HFFc6 (cell line): ENCODE results near the gene SH3PXD2A. TPM values are rescaled to one million over a fixed set of nuclear protein-coding genes. Genes with fewer than 3 reads are reported as not detected.

Experiments used
- DNase-seq: peaks from one replicate; pipeline ENCODE4 v3.0.0-alpha.2; 2018
- H3K27ac Mint-ChIP-seq: 2 replicates; pipeline ENCODE4 v1.8.0; 2020; ENCODE audit warnings: mild to moderate bottlenecking, mixed read lengths
- H3K27me3 Mint-ChIP-seq: 2 replicates; pipeline ENCODE4 v1.8.0; 2021; ENCODE audit warnings: mild to moderate bottlenecking, moderate library complexity, mixed read lengths; ENCODE audit not compliant: insufficient read depth
- H3K36me3 Mint-ChIP-seq: 2 replicates; pipeline ENCODE4 v1.8.0; 2021; ENCODE audit warnings: low read depth, mixed read lengths
- H3K4me1 Mint-ChIP-seq: 2 replicates; pipeline ENCODE4 v1.8.0; 2020; ENCODE audit warnings: low read depth, mixed read lengths
- H3K4me3 Mint-ChIP-seq: 2 replicates; pipeline ENCODE4 v1.8.0; 2020; ENCODE audit warnings: mild to moderate bottlenecking, moderate library complexity, mixed read lengths
- H3K9me3 Mint-ChIP-seq: 2 replicates; pipeline ENCODE4 v1.8.0; 2020; ENCODE audit warnings: mild to moderate bottlenecking, mixed read lengths
- total RNA-seq, 6 experiments: library from RNA; stranded (reverse); fragmentation: NEBNext Ultra II Directional; extraction: Animal tissue kit (Norgen Biotek cat#: 25700); gene quantifications; 2 replicates in 1 of 6; 3 replicates in 5 of 6; pipeline ENCODE4 v1.2.3, GENCODE V29; 2021
- TF ChIP-seq, protein P1 (sequence below): fragments of 200-600 bp; sonication (generic); IDR thresholded peaks from 2 replicates; pipeline ENCODE4 v1.5.0; 2021; ENCODE audit warnings: antibody characterized with exemption, mild to moderate bottlenecking

Gene SH3PXD2A
- total RNA-seq, 6 experiments from 2014 or later = 75.5 to 113 (median 81.1) TPM

GRCh38 chr10:103668351-103669242 lies 186.8 kb downstream of the SH3PXD2A start:
- peak; percentile 79 for DNase-seq
- H3K36me3 Mint-ChIP-seq = peaks cover 15% of the 10 kb centered on the region
- peak overlapping the region; percentile 99 for H3K27ac Mint-ChIP-seq
- TF ChIP-seq, protein P1, sequence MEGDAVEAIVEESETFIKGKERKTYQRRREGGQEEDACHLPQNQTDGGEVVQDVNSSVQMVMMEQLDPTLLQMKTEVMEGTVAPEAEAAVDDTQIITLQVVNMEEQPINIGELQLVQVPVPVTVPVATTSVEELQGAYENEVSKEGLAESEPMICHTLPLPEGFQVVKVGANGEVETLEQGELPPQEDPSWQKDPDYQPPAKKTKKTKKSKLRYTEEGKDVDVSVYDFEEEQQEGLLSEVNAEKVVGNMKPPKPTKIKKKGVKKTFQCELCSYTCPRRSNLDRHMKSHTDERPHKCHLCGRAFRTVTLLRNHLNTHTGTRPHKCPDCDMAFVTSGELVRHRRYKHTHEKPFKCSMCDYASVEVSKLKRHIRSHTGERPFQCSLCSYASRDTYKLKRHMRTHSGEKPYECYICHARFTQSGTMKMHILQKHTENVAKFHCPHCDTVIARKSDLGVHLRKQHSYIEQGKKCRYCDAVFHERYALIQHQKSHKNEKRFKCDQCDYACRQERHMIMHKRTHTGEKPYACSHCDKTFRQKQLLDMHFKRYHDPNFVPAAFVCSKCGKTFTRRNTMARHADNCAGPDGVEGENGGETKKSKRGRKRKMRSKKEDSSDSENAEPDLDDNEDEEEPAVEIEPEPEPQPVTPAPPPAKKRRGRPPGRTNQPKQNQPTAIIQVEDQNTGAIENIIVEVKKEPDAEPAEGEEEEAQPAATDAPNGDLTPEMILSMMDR = no peak
- H3K9me3 Mint-ChIP-seq = no peaks in the 10 kb centered on the region
- H3K4me3 Mint-ChIP-seq = peak overlapping the region; percentile 93
- peaks cover 68% of the 10 kb centered on the region for H3K4me1 Mint-ChIP-seq
- peaks cover 13% of the 10 kb centered on the region for H3K27me3 Mint-ChIP-seq

- Mint-ChIP-seq H3K4me1 (peaks cover 73% of the 10 kb centered on the region), H3K36me3 (peaks cover 19% of the 10 kb centered on the region), H3K27me3 (peaks cover 14% of the 10 kb centered on the region), H3K27ac (peak overlapping the region; percentile 99), H3K4me3 (peak overlapping the region; percentile 93), H3K9me3 (no peaks in the 10 kb centered on the region)
- DNase-seq = no peak
- TF ChIP-seq, protein P1 = no peak
Measured at GRCh38 chr10:103667356-103667755, 188.0 kb downstream of the SH3PXD2A start.

DNA sequence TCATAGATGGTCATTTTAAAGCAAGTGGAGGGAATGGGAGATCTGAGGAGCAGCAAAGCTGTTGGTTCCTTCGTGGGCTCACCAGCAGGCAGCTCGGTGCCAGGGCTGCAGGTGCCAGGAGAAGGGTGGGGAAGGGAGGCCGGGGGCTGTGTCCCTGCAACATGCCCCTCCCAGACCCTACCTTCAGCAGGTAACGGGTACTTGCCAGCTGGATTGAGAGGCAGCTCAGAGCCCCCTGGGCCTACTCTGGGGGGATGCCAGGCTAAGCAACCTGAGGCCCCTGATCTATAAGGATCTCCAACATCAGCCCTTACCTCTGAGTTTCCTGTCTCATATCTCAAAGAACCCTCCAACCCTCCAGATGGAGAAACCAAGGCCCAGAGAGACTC lies 188.6 kb downstream of the SH3PXD2A start:
- Mint-ChIP-seq H3K27ac (peak overlapping the region; percentile 99), H3K36me3 (peaks cover 19% of the 10 kb centered on the region), H3K9me3 (no peaks in the 10 kb centered on the region), H3K4me1 (peaks cover 75% of the 10 kb centered on the region), H3K4me3 (peak overlapping the region; percentile 93), H3K27me3 (peaks cover 14% of the 10 kb centered on the region)
- DNase-seq = no peak
- TF ChIP-seq, protein P1 = no peak

GRCh38 chr10:103666087-103666761 lies 189.2 kb downstream of the SH3PXD2A start:
- H3K36me3 Mint-ChIP-seq = peaks cover 19% of the 10 kb centered on the region
- peak overlapping the region; percentile 25 for H3K4me3 Mint-ChIP-seq
- peaks cover 76% of the 10 kb centered on the region for H3K4me1 Mint-ChIP-seq
- peaks cover 14% of the 10 kb centered on the region for H3K27me3 Mint-ChIP-seq
- no peaks in the 10 kb centered on the region for H3K9me3 Mint-ChIP-seq
- TF ChIP-seq, protein P1 = peak; percentile 80
- DNase-seq = peak; percentile 59
- H3K27ac Mint-ChIP-seq = peak overlapping the region; percentile 40

- peaks cover 76% of the 10 kb centered on the region for H3K4me1 Mint-ChIP-seq
- no peak overlapping the region for H3K4me3 Mint-ChIP-seq
- H3K9me3 Mint-ChIP-seq = no peaks in the 10 kb centered on the region
- DNase-seq = no peak
- H3K36me3 Mint-ChIP-seq = peaks cover 19% of the 10 kb centered on the region
- peak overlapping the region; percentile 46 for H3K27ac Mint-ChIP-seq
- peaks cover 14% of the 10 kb centered on the region for H3K27me3 Mint-ChIP-seq
- TF ChIP-seq, protein P1 = no peak
Measured at GRCh38 chr10:103665162-103665889, 190.1 kb downstream of the SH3PXD2A start.
